GM20000 (cell line): ENCODE data around the gene IGLL5.
A peak's percentile ranks its signal among the peaks of the same experiment; 100 is the strongest.

ENCODE experiments used
- DNase-seq: peaks from one replicate; pipeline ENCODE4 v3.0.0; 2012; ENCODE audit warnings: low spot score
- CTCF ChIP-seq: IDR thresholded peaks from 2 replicates; pipeline ENCODE4 v1.5.1; 2012; ENCODE audit warnings: mild to moderate bottlenecking, control low read depth; ENCODE audit errors: extremely low read depth, missing control alignments

Gene IGLL5

GRCh38 chr22:22847241-22847640 is 40.4 kb upstream of the IGLL5 start:
- no peak for DNase-seq
- no peak for TF ChIP-seq CTCF

- DNase-seq: peak; percentile 42
- peak; percentile 85 for TF ChIP-seq CTCF
Observed at GRCh38 chr22:22848364-22848866, 39.2 kb upstream of the IGLL5 start.

GRCh38 chr22:22849640-22850610 is 37.7 kb upstream of the IGLL5 start:
- no peak for DNase-seq
- TF ChIP-seq CTCF: no peak

- DNase-seq: no peak
- no peak for TF ChIP-seq CTCF
Observed at GRCh38 chr22:22851969-22852368, 35.6 kb upstream of the IGLL5 start.

GRCh38 chr22:22853713-22854112 is 33.9 kb upstream of the IGLL5 start:
- no peak for TF ChIP-seq CTCF
- DNase-seq: no peak

GRCh38 chr22:22854466-22854865 is 33.1 kb upstream of the IGLL5 start:
- DNase-seq: no peak
- no peak for TF ChIP-seq CTCF

- no peak for DNase-seq
- no peak for TF ChIP-seq CTCF
Observed at GRCh38 chr22:22855085-22855484, 32.5 kb upstream of the IGLL5 start.
